ENCODE measurements around the gene LMTK2.

Gene LMTK2

GRCh38 chr7:98203261-98203963, 96.8 kb downstream of the LMTK2 start:
- Histone ChIP-seq H4K20me1 (ENCODE audit: insufficient read depth, low read length, poor library complexity, severe bottlenecking) (no peaks in the 10 kb centered on the region), H3K4me2 (ENCODE audit: low read depth, low read length, poor library complexity, severe bottlenecking) (peak overlapping the region; percentile 69), H3K9ac (ENCODE audit: low read depth, low read length, poor library complexity, severe bottlenecking) (peak overlapping the region; percentile 66), H2AFZ (ENCODE audit: low read length) (no peak overlapping the region; the same call in 1 of the 2 replicates), H3K79me2 (ENCODE audit: insufficient read depth, low read length) (peaks cover 10% of the 10 kb centered on the region; the same call in 1 of the 2 replicates), H3K9me2 (replicated peaks; ENCODE audit: low read depth, low read length) (no peaks in the 10 kb centered on the region), H3K4me1 (ENCODE audit: insufficient read depth, low read length, poor library complexity, severe bottlenecking) (peaks cover 27% of the 10 kb centered on the region), H3K4me3 (ENCODE audit: low read length, poor library complexity, severe bottlenecking) (peak overlapping the region; percentile 51), H3K9me3 (ENCODE audit: insufficient read depth, low read depth, low read length) (no peaks in the 10 kb centered on the region), H3F3A (ENCODE audit: low read depth) (no peaks in the 10 kb centered on the region), H3K27me3 (ENCODE audit: insufficient read depth, low read length, poor library complexity, severe bottlenecking) (no peaks in the 10 kb centered on the region), H3K36me3 (ENCODE audit: insufficient read depth, low read length) (peaks cover 27% of the 10 kb centered on the region; the same call in 1 of the 2 replicates)
- TF ChIP-seq, protein P1, sequence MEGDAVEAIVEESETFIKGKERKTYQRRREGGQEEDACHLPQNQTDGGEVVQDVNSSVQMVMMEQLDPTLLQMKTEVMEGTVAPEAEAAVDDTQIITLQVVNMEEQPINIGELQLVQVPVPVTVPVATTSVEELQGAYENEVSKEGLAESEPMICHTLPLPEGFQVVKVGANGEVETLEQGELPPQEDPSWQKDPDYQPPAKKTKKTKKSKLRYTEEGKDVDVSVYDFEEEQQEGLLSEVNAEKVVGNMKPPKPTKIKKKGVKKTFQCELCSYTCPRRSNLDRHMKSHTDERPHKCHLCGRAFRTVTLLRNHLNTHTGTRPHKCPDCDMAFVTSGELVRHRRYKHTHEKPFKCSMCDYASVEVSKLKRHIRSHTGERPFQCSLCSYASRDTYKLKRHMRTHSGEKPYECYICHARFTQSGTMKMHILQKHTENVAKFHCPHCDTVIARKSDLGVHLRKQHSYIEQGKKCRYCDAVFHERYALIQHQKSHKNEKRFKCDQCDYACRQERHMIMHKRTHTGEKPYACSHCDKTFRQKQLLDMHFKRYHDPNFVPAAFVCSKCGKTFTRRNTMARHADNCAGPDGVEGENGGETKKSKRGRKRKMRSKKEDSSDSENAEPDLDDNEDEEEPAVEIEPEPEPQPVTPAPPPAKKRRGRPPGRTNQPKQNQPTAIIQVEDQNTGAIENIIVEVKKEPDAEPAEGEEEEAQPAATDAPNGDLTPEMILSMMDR (conservative IDR thresholded peaks at IDR 0.05; ENCODE audit: low read length) = no peak
- no peak for TF ChIP-seq EZH2phosphoT487 (IDR thresholded peaks at IDR 0.05; ENCODE audit: borderline replicate concordance)

GRCh38 chr7:98203964-98204605, 97.4 kb downstream of the LMTK2 start:
- Histone ChIP-seq H3K4me1 (ENCODE audit: insufficient read depth, low read length, poor library complexity, severe bottlenecking) (peaks cover 27% of the 10 kb centered on the region), H3K27me3 (ENCODE audit: insufficient read depth, low read length, poor library complexity, severe bottlenecking) (no peaks in the 10 kb centered on the region), H3K9ac (ENCODE audit: low read depth, low read length, poor library complexity, severe bottlenecking) (no peak overlapping the region), H3K79me2 (ENCODE audit: insufficient read depth, low read length) (peaks cover 10% of the 10 kb centered on the region; the same call in 1 of the 2 replicates), H3K36me3 (ENCODE audit: insufficient read depth, low read length) (peaks cover 27% of the 10 kb centered on the region; the same call in 1 of the 2 replicates), H4K20me1 (ENCODE audit: insufficient read depth, low read length, poor library complexity, severe bottlenecking) (no peaks in the 10 kb centered on the region), H3K4me2 (ENCODE audit: low read depth, low read length, poor library complexity, severe bottlenecking) (no peak overlapping the region), H3F3A (ENCODE audit: low read depth) (no peaks in the 10 kb centered on the region), H3K9me2 (replicated peaks; ENCODE audit: low read depth, low read length) (no peaks in the 10 kb centered on the region), H3K9me3 (ENCODE audit: insufficient read depth, low read depth, low read length) (no peaks in the 10 kb centered on the region), H3K4me3 (ENCODE audit: low read length, poor library complexity, severe bottlenecking) (no peak overlapping the region), H2AFZ (ENCODE audit: low read length) (no peak overlapping the region)
- TF ChIP-seq EZH2phosphoT487 (IDR thresholded peaks at IDR 0.05; ENCODE audit: borderline replicate concordance) = no peak
- TF ChIP-seq, protein P1 (conservative IDR thresholded peaks at IDR 0.05; ENCODE audit: low read length) = no peak

GRCh38 chr7:98204670-98205069, 98.0 kb downstream of the LMTK2 start:
- Histone ChIP-seq H3K79me2 (ENCODE audit: insufficient read depth, low read length) (peaks cover 10% of the 10 kb centered on the region; the same call in 1 of the 2 replicates), H2AFZ (ENCODE audit: low read length) (no peak overlapping the region), H3F3A (ENCODE audit: low read depth) (no peaks in the 10 kb centered on the region), H4K20me1 (ENCODE audit: insufficient read depth, low read length, poor library complexity, severe bottlenecking) (no peaks in the 10 kb centered on the region), H3K27me3 (ENCODE audit: insufficient read depth, low read length, poor library complexity, severe bottlenecking) (no peaks in the 10 kb centered on the region), H3K4me3 (ENCODE audit: low read length, poor library complexity, severe bottlenecking) (no peak overlapping the region), H3K36me3 (ENCODE audit: insufficient read depth, low read length) (peaks cover 27% of the 10 kb centered on the region; the same call in 1 of the 2 replicates), H3K9me2 (replicated peaks; ENCODE audit: low read depth, low read length) (no peaks in the 10 kb centered on the region), H3K4me2 (ENCODE audit: low read depth, low read length, poor library complexity, severe bottlenecking) (no peak overlapping the region), H3K9me3 (ENCODE audit: insufficient read depth, low read depth, low read length) (no peaks in the 10 kb centered on the region), H3K9ac (ENCODE audit: low read depth, low read length, poor library complexity, severe bottlenecking) (no peak overlapping the region), H3K4me1 (ENCODE audit: insufficient read depth, low read length, poor library complexity, severe bottlenecking) (peaks cover 27% of the 10 kb centered on the region)
- TF ChIP-seq EZH2phosphoT487 (IDR thresholded peaks at IDR 0.05; ENCODE audit: borderline replicate concordance) = no peak
- TF ChIP-seq, protein P1 (conservative IDR thresholded peaks at IDR 0.05; ENCODE audit: low read length) = no peak

Data from Loucy (cell line).